ENCODE results near the gene CCNF. TPM values are rescaled to one million over a fixed set of nuclear protein-coding genes. Genes with fewer than 3 reads are reported as not detected.

Gene CCNF
- polyA plus RNA-seq, 1 donor (not counting 4 experiments of a cell fraction or from before 2014, with no cell fraction given) = 3.5 TPM

DNA sequence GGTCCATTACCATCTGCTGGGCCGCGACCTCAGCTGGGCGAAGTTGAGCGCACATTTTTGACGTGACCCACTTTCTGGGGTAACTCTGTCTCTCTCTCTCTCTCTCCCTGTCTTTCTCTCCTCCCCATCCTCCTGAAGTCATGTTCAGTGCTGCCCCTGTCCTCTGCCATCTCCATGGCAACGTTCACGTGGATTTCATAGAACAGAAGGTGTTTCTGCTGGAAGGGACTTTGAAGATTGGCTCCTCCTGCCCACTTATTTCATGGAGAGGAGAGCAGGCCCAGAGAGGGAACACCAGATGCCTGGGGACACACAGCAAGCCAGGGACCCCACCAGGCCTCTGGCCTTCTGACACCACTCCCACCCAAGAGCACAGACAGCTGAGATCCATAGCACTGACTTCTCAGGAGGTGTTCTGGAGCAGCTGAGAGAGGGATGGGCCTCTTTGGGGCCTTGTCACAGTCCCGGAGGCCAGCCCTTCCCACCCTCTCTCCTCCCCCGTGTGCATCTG lies 4.2 kb upstream of the CCNF start:
- no peak for DNase-seq (ENCODE audit: low read depth, low spot score)
- no peak overlapping the region for H2AFZ ChIP-seq (ENCODE audit: control insufficient read depth, low read length)
- dilution Hi-C loops (cut with MboI; ENCODE audit: extremely low pct_ligation_motif_present, low sequenced_read_pairs) = no loop called here
- H4K20me1 ChIP-seq (ENCODE audit: control insufficient read depth, extremely low read depth, insufficient read depth, low read length) = peaks cover 1% of the 10 kb centered on the region
- no peaks in the 10 kb centered on the region for H3K36me3 ChIP-seq (ENCODE audit: control insufficient read depth in 2 of 2, extremely low read depth in 1 of 2, insufficient read depth in 2 of 2, low read length in 2 of 2)
- H3K27me3 ChIP-seq (ENCODE audit: control insufficient read depth, extremely low read depth, insufficient read depth, low read length) = no peaks in the 10 kb centered on the region
- no peak overlapping the region for H3K4me2 ChIP-seq (ENCODE audit: control insufficient read depth, extremely low read depth, insufficient read depth, low read depth, low read length)
- H3K9me1 ChIP-seq (ENCODE audit: control insufficient read depth, extremely low read depth, insufficient read depth, low read length) = no peaks in the 10 kb centered on the region
- no peaks in the 10 kb centered on the region for H3K9me3 ChIP-seq (ENCODE audit: control insufficient read depth, low read depth, low read length)
- peaks cover under 1% of the 10 kb centered on the region for H3K4me1 ChIP-seq (ENCODE audit: control insufficient read depth, extremely low read depth, insufficient read depth, low read length)
- FAIRE-seq = no peak
- H3K4me3 ChIP-seq (ENCODE audit: control insufficient read depth in 2 of 3, extremely low read depth in 1 of 3, insufficient read depth in 2 of 3, low read depth in 1 of 3, low read length in 3 of 3) = no peak overlapping the region
- no peak overlapping the region for H3K27ac ChIP-seq (ENCODE audit: control insufficient read depth, insufficient read depth, low read length)
- TF ChIP-seq EZH2 (IDR thresholded peaks at IDR 0.05; ENCODE audit: low read length) = no peak
- TF ChIP-seq, protein P1, sequence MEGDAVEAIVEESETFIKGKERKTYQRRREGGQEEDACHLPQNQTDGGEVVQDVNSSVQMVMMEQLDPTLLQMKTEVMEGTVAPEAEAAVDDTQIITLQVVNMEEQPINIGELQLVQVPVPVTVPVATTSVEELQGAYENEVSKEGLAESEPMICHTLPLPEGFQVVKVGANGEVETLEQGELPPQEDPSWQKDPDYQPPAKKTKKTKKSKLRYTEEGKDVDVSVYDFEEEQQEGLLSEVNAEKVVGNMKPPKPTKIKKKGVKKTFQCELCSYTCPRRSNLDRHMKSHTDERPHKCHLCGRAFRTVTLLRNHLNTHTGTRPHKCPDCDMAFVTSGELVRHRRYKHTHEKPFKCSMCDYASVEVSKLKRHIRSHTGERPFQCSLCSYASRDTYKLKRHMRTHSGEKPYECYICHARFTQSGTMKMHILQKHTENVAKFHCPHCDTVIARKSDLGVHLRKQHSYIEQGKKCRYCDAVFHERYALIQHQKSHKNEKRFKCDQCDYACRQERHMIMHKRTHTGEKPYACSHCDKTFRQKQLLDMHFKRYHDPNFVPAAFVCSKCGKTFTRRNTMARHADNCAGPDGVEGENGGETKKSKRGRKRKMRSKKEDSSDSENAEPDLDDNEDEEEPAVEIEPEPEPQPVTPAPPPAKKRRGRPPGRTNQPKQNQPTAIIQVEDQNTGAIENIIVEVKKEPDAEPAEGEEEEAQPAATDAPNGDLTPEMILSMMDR (optimal IDR thresholded peaks at IDR 0.05 in 1 of 3, IDR thresholded peaks at IDR 0.05 in 1 of 3, conservative IDR thresholded peaks at IDR 0.05 in 1 of 3; ENCODE audit: extremely low read depth in 1 of 3, insufficient read depth in 2 of 3, low read length in 3 of 3) = no peak
- H3K79me2 ChIP-seq (ENCODE audit: control insufficient read depth, insufficient read depth, low read length) = peaks cover 6% of the 10 kb centered on the region
- no peak overlapping the region for H3K9ac ChIP-seq (ENCODE audit: control insufficient read depth, extremely low read depth, insufficient read depth, low read length)

DNA sequence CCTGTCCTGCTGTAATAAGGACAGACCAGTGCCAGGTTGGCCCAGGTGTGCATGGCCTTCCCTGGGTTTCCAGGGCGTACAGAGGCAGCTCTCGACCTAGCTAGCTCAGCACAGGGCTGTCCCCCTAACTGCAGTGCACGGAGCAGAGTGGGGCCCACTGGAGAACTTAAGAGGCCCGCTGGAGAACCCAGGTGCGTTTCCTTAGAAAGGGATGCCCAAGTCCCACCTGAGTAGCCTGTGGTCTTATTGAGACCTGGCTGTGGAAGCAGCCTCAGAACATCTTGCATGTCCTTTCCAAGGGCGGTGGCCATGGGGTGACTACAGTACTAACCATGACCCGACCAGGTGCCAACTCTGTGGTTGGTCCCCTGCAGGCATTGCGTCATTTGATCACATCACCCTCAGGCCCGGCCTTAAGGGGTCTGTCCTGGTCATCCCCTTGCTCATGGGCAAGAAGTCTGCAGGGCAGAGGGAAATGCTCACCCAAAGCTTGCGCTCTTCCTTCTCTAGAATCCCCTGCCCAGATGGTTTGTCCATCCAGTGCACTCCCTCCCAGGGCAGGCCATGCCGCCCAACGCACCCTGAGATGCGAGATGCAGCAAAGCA lies 3.3 kb upstream of the CCNF start:
- H3K9me1 ChIP-seq (ENCODE audit: control insufficient read depth, extremely low read depth, insufficient read depth, low read length) = no peaks in the 10 kb centered on the region
- no peak overlapping the region for H3K4me2 ChIP-seq (ENCODE audit: control insufficient read depth, extremely low read depth, insufficient read depth, low read depth, low read length)
- H2AFZ ChIP-seq (ENCODE audit: control insufficient read depth, low read length) = no peak overlapping the region
- H4K20me1 ChIP-seq (ENCODE audit: control insufficient read depth, extremely low read depth, insufficient read depth, low read length) = peaks cover 3% of the 10 kb centered on the region
- dilution Hi-C loops (cut with MboI; ENCODE audit: extremely low pct_ligation_motif_present, low sequenced_read_pairs) = no loop called here
- no peaks in the 10 kb centered on the region for H3K9me3 ChIP-seq (ENCODE audit: control insufficient read depth, low read depth, low read length)
- FAIRE-seq = no peak
- TF ChIP-seq, protein P1 (optimal IDR thresholded peaks at IDR 0.05 in 1 of 3, IDR thresholded peaks at IDR 0.05 in 1 of 3, conservative IDR thresholded peaks at IDR 0.05 in 1 of 3; ENCODE audit: extremely low read depth in 1 of 3, insufficient read depth in 2 of 3, low read length in 3 of 3) = no peak
- no peak for TF ChIP-seq EZH2 (IDR thresholded peaks at IDR 0.05; ENCODE audit: low read length)
- no peak overlapping the region for H3K4me3 ChIP-seq (ENCODE audit: control insufficient read depth in 2 of 3, extremely low read depth in 1 of 3, insufficient read depth in 2 of 3, low read depth in 1 of 3, low read length in 3 of 3)
- no peak overlapping the region for H3K27ac ChIP-seq (ENCODE audit: control insufficient read depth, insufficient read depth, low read length)
- H3K9ac ChIP-seq (ENCODE audit: control insufficient read depth, extremely low read depth, insufficient read depth, low read length) = no peak overlapping the region
- H3K4me1 ChIP-seq (ENCODE audit: control insufficient read depth, extremely low read depth, insufficient read depth, low read length) = peaks cover 9% of the 10 kb centered on the region
- H3K27me3 ChIP-seq (ENCODE audit: control insufficient read depth, extremely low read depth, insufficient read depth, low read length) = no peaks in the 10 kb centered on the region
- peaks cover 15% of the 10 kb centered on the region for H3K79me2 ChIP-seq (ENCODE audit: control insufficient read depth, insufficient read depth, low read length)
- DNase-seq (ENCODE audit: low read depth, low spot score) = no peak
- peaks cover 0 to 1% of the 10 kb centered on the region in 2 experiments for H3K36me3 ChIP-seq (ENCODE audit: control insufficient read depth in 2 of 2, extremely low read depth in 1 of 2, insufficient read depth in 2 of 2, low read length in 2 of 2)

All from keratinocyte (primary cell).